MM.1S (cell line): ENCODE results near the gene CACNG6.

ENCODE experiments used
- EZH2 ChIP-seq: fragments of 300-600 bp; sonication (generic); optimal IDR thresholded peaks from 2 replicates; pipeline ENCODE3; 2017; ENCODE audit warnings: low read depth, mild to moderate bottlenecking, antibody characterized with exemption, low read length, mixed read lengths
- EZH2phosphoT487 ChIP-seq: fragments of 300-600 bp; sonication (generic); IDR thresholded peaks from 2 replicates; pipeline ENCODE4 v1.6.1; 2018; ENCODE audit warnings: antibody characterized with exemption, low read length
- TF ChIP-seq, protein P1 (sequence below): fragments of 300-600 bp; sonication (generic); IDR thresholded peaks from 2 replicates; pipeline ENCODE4 v1.5.1; 2016; ENCODE audit warnings: antibody characterized with exemption, low read length, mixed read lengths

DNA sequence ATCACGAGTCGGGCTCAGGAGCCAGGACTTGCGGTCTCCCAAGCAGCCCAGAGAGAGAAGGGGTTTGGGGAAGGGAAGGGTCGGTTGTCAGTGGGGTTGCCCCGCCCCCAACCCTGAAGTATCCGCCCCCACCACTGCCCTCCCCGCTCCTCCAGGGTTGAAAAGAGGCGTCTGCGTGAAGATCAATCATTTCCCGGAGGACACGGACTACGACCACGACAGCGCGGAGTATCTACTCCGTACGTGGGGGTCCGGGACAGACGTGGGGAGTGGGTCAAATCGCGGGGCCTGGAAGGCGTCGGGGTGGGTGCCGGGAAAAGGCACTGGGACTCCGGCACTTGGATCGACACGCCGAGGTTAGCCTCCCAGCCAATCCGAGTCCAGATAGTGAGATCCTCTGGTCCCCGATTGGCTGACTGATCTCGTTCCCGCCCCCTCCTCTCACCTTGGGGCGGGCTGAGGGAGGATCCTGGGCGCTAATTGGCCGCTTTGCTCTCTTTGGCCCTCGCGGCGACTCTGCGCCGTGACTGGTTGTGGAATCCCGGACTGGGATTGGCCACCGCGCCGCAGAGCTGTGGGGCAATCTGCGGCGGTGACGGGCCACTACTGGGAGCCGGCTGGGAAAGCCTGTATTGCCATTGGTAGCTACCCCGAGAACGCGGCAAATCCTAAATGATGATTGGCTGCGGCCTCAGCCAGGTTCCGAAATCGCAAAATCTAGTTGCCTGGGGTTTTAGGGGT lies 13.3 kb upstream of the CACNG6 start:
- TF ChIP-seq, protein P1, sequence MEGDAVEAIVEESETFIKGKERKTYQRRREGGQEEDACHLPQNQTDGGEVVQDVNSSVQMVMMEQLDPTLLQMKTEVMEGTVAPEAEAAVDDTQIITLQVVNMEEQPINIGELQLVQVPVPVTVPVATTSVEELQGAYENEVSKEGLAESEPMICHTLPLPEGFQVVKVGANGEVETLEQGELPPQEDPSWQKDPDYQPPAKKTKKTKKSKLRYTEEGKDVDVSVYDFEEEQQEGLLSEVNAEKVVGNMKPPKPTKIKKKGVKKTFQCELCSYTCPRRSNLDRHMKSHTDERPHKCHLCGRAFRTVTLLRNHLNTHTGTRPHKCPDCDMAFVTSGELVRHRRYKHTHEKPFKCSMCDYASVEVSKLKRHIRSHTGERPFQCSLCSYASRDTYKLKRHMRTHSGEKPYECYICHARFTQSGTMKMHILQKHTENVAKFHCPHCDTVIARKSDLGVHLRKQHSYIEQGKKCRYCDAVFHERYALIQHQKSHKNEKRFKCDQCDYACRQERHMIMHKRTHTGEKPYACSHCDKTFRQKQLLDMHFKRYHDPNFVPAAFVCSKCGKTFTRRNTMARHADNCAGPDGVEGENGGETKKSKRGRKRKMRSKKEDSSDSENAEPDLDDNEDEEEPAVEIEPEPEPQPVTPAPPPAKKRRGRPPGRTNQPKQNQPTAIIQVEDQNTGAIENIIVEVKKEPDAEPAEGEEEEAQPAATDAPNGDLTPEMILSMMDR = no peak
- no peak for TF ChIP-seq EZH2
- TF ChIP-seq EZH2phosphoT487 = no peak
